Measurements from ENCODE around the gene MTIF2.
"Not testable (repeated sequence)": the region's sequence is repeated elsewhere in the genome, so short reads cannot be mapped to it uniquely, and the experiment has no call there.

The MTIF2 gene

GRCh38 chr2:55242617-55243016, 26.4 kb downstream of the MTIF2 start:
- DNase-seq (ENCODE audit: extremely low read depth in 1 of 2, low read depth in 1 of 2) = no peak

- not testable (repeated sequence) for DNase-seq (ENCODE audit: extremely low read depth in 1 of 2, low read depth in 1 of 2)
Observed at GRCh38 chr2:55241582-55241981, 27.4 kb downstream of the MTIF2 start.

- DNase-seq (ENCODE audit: extremely low read depth in 1 of 2, low read depth in 1 of 2) = no peak
Observed at GRCh38 chr2:55239656-55240222, 29.3 kb downstream of the MTIF2 start.

DNA sequence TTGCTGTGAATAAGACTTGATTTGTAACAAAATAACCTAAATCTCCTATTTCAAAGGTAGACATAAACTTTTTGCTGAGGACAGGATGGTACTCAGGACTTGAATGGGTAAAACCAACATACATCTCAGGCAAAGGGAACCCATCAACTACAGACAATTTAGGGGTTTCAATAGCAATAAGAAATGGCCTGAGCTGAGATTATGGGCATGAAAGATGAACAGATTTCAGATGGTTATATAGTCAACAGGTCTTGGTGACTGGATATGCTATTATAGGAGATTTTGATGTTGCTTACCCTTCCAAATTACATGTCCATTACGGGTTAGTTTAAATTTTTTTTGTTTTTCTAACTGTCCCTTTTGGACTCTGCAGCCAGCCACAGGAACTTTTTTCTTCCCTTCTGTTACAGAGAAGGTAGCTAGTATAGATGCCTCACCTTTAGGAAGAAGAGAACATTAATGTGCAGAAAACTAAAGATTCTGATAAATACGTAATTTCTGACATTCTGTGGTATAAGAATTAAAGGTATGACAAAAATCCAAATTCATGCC, 32.0 kb downstream of the MTIF2 start:
- no peak for DNase-seq (ENCODE audit: extremely low read depth in 1 of 2, low read depth in 1 of 2)

GRCh38 chr2:55235724-55236538, 33.1 kb downstream of the MTIF2 start:
- DNase-seq (ENCODE audit: extremely low read depth in 1 of 2, low read depth in 1 of 2) = no peak

GRCh38 chr2:55233658-55233940, 35.4 kb downstream of the MTIF2 start:
- no peak for DNase-seq (ENCODE audit: extremely low read depth in 1 of 2, low read depth in 1 of 2)

GRCh38 chr2:55232863-55233657, 36.0 kb downstream of the MTIF2 start:
- no peak for DNase-seq (ENCODE audit: extremely low read depth in 1 of 2, low read depth in 1 of 2)

DNA sequence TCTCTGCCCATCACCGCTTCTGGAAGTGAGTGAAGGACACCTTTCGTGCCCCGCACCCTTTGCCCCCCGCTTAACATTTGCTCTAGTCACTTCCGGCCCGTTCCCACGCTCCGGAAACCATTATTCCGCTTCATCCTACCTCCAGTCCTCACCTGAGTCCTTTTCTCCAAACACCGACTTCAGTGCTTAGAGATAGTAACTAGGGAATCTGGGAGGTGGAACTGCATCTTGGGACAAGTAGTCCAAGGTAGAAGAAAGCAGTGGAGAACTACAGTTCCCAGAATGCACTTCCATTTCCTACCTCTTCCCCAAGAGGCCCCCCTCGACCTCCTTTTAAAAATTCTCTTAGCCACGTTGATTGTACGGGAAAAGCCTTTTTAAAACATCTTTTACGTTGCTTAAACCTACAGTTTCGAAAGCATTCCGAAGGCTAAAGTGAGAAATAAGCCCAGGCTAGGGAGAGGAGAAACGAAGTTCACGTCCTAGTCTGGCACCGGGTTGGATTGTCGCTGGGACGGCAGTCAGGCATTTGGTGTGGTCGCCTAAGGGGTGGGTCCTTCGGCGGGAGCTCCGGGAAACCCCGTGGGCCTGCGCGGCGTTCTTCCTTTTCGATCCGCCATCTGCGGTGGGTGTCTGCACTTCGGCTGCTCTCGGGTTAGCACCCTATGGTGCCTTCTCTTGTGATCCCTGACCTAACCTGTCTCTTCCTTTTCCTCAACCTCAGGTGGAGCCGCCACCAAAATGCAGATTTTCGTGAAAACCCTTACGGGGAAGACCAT, 36.8 kb downstream of the MTIF2 start, which contains the start of the genes CLHC1 and RPS27A:
TSS of gene CLHC1 (minus strand) at position 210 of the 779 bp plus-strand sequence. CDS start 9,882 bp downstream, outside the sequence.
TSS of gene RPS27A (plus strand) at position 605 of the 779 bp plus-strand sequence. CDS start at position 742, 137 bp downstream.
- DNase-seq (ENCODE audit: extremely low read depth in 1 of 2, low read depth in 1 of 2) = peak; percentile 73 to 83

- DNase-seq (ENCODE audit: extremely low read depth in 1 of 2, low read depth in 1 of 2) = no peak
Observed at GRCh38 chr2:55231546-55232083, 37.4 kb downstream of the MTIF2 start.

GRCh38 chr2:55230551-55230950, 38.5 kb downstream of the MTIF2 start:
- DNase-seq (ENCODE audit: extremely low read depth in 1 of 2, low read depth in 1 of 2) = no peak

GRCh38 chr2:55229221-55229620, 39.8 kb downstream of the MTIF2 start:
- DNase-seq (ENCODE audit: extremely low read depth in 1 of 2, low read depth in 1 of 2) = no peak

- DNase-seq (ENCODE audit: extremely low read depth in 1 of 2, low read depth in 1 of 2) = no peak
Observed at GRCh38 chr2:55228226-55228563, 40.8 kb downstream of the MTIF2 start.

DNA sequence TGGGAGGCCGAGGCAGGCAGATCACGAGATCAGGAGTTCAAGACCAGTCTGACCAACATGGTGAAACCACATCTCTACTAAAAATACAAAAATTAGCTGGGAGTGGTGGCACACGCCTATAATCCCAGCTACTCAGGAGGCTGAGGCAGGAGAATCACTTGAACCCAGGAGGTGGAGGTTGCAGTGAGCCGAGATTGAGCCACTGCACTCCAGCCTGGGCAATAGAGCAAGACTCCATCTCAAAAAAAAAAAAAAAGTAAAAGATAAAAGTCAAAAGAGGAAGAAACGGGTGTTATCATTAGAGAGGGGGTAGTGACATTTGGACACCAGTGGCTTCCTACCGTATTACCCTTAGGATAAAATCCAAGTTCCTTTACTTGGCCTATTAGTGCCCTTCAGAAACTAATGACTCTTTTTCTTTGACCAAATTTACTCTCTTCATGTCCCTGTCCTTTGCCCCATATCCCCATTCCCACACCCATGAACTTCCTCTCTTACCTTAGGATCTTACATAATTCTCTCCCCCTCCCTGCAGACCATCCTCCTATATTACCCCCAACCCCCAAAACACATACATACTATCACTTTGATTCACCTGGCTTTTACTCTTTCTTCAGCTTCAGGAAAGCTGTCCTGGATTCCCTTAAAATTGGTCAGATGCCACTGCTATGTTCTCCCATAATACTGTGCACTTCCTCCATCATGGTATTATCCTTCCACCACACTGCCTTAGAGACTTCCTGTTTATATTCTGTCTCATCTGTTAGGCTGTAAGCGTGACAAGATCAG, 41.4 kb downstream of the MTIF2 start:
- not testable (repeated sequence) for DNase-seq (ENCODE audit: extremely low read depth in 1 of 2, low read depth in 1 of 2)

DNA sequence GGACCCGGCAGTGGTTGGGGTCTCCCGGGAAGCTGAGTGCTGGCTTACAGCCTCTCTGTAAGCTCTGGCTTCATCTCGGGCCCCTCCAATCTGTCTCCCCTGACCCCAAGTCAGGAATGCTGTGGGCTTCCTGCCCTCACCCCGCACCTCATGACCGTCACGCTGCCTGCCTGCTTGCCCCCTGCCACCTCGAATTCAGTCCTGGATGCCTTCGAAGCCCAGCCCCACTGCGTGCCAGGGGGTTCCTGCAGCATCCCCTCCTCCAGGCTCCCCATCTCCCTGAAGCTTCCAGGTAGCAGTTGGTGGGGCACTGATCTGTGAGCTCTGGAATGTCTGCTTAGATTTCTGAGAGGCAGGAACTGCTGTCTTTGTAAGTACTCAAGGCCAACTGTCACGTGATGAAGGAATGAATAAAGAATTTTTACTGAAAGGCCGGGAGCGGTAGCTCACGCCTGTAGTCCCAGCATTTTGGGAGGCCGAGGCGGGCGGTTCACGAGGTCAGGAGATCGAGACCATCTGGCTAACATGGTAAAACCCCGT, 43.5 kb downstream of the MTIF2 start:
- no peak for DNase-seq (ENCODE audit: extremely low read depth in 1 of 2, low read depth in 1 of 2)

DNA sequence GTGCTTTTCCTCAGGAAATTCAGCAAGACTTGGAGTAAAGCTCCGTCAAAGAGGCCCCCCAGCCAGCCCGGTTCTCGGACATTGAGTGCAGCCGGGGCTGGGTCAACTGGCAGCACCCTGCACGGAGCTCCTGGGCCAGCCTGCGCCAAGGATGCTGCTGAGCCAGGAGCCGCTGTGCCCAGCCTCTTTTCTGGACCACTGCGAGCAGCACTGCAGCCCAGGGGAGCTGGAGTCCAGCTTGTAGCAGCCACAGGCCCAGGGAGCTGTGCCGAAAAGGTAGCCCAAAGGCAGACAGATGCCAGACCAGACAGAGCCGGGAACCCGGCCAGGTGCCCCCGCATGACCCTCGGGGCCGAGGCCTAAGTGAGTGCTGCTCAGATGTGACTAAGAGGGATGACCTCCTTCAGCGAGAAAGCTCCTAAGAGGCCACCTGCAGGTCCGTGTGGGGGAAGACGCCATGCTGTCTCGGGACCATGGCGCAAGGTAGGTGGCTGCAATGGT, 44.2 kb downstream of the MTIF2 start:
- DNase-seq (ENCODE audit: extremely low read depth in 1 of 2, low read depth in 1 of 2) = no peak

DNA sequence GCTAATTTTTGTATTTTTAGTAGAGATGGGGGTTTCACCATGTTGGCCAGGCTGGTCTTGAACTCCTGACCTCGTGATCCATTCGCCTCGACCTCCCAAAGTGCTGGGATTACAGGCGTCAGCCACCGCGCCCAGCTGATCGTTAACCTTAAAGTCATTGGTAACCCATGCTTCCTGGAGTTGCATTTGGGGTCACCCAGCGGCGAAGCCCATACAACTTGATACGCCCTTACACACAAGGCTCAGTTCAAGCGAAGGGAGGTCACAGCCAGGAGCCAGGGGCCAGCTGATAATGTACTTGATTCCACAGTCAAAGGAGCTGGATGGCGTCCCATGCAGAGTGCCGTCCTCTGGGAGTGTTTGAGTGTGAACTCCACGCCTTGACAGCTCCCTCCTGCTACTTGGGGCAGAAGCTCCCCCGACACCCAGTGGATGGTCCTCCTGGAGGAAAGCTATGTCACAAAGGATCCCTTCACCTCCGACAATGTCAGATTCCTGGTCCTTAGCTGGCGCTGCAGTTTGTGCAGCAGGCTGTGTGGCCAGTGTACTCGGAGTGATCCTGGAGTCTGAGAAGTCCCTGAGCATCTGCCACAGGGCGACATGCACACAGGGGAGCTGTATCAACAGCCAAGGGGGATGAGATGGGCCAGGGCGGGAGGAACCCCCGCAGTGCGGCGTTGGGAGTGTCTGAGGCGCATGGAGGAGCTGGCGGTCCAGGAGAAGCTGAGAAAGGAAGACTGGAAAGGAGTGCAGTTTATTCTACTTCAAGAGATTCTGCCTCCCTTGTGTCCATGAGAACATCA, 44.9 kb downstream of the MTIF2 start:
- DNase-seq (ENCODE audit: extremely low read depth in 1 of 2, low read depth in 1 of 2) = no peak

DNA sequence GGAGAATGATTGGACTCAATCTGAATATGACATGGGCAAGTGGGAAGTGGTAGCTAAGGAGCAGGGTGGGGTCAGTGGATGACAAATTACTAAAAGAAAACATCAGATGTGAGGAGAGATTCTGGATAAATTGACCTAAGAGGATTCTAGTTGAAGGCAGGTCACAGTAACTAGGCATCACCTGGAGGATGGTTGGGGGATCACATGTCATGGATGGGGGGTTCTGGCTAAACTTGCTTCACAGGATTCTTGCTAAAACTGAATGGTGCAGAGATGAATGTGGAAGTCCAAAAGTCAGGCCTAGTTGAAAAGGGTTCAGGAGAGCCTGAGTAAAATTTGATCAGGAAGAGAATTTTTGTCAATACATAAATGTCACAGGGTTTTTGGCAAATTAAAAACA, 55.2 kb downstream of the MTIF2 start:
- DNase-seq (ENCODE audit: extremely low read depth in 1 of 2, low read depth in 1 of 2) = no peak

- DNase-seq (ENCODE audit: extremely low read depth in 1 of 2, low read depth in 1 of 2) = no peak
Observed at GRCh38 chr2:55204950-55205349, 64.1 kb downstream of the MTIF2 start.

Data from stimulated activated CD8-positive, alpha-beta memory T cell treated with anti-CD3 and anti-CD28 coated beads, Interleukin-7, amount 100 ng/mL, for 48 hours (primary cell).